ENCODE data around the gene NT5DC2. TPM values are rescaled to one million over a fixed set of nuclear protein-coding genes. Genes with fewer than 3 reads are reported as not detected.
A peak's percentile ranks its signal among the peaks of the same experiment; 100 is the strongest.
"Not testable (repeated sequence)": the region's sequence is repeated elsewhere in the genome, so short reads cannot be mapped to it uniquely, and the experiment has no call there.

The NT5DC2 gene
- total RNA-seq, 2 donors from 2014 or later: 12.5 to 49.1 TPM

DNA sequence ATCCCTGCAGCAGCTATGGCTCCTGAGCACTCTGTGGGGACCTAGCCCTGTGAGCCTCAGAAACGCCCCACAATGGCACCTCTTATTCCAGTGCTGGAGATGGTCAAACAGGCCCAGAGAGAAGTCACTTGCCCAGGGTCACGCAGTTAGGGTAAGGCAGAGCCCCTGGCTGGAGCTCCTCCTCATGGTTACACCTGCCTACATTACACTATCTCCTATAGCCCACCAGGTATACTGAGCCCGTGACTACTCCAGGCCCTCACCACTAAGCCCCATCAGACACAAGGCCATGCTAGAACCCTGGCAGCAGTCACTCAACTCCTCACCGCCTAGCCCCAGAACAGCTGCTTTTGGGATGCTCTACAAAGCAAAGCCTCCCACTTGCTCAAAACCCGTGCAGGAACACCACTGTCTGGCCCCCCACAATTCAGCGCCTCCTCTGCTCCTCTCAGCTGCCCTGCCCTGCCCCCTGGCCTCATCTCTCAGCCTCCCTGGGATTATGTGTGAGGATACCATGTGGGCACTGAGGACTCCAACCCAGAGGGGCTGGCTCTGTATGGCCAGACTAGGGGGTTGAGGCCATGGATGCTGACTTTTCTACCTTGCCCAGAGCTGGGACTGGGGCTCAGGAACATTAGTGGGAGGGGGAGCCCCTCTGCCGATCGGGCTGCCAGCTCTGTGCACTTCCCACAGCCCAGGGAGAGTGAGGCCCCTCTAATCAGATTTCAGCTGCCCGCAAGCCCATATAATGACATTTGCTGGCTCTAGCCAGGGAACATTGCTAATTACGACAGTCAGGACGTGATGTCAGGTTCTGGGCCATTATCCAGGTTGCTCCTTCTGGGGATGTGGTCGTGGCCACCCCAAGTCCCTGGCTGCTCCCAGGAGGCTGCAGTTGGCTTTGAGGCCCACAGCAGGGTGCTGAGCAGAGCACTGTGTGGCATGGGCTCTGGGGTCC, 4.0 kb downstream of the NT5DC2 start:
- Histone ChIP-seq H3K27ac (no peak overlapping the region), H3K9me3 (no peaks in the 10 kb centered on the region), H3K9ac (ENCODE audit: low read depth in 2 of 2, low read length in 2 of 2) (no peak overlapping the region), H3K27me3 (no peaks in the 10 kb centered on the region), H3K4me3 (no peak overlapping the region), H3K4me1 (peaks cover 3% of the 10 kb centered on the region), H3K36me3 (no peaks in the 10 kb centered on the region)
- no peak for DNase-seq
- TF ChIP-seq, protein P1, sequence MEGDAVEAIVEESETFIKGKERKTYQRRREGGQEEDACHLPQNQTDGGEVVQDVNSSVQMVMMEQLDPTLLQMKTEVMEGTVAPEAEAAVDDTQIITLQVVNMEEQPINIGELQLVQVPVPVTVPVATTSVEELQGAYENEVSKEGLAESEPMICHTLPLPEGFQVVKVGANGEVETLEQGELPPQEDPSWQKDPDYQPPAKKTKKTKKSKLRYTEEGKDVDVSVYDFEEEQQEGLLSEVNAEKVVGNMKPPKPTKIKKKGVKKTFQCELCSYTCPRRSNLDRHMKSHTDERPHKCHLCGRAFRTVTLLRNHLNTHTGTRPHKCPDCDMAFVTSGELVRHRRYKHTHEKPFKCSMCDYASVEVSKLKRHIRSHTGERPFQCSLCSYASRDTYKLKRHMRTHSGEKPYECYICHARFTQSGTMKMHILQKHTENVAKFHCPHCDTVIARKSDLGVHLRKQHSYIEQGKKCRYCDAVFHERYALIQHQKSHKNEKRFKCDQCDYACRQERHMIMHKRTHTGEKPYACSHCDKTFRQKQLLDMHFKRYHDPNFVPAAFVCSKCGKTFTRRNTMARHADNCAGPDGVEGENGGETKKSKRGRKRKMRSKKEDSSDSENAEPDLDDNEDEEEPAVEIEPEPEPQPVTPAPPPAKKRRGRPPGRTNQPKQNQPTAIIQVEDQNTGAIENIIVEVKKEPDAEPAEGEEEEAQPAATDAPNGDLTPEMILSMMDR (IDR thresholded peaks at IDR 0.05): no peak
- intact Hi-C loops (cut with DNase I): no loop called here

DNA sequence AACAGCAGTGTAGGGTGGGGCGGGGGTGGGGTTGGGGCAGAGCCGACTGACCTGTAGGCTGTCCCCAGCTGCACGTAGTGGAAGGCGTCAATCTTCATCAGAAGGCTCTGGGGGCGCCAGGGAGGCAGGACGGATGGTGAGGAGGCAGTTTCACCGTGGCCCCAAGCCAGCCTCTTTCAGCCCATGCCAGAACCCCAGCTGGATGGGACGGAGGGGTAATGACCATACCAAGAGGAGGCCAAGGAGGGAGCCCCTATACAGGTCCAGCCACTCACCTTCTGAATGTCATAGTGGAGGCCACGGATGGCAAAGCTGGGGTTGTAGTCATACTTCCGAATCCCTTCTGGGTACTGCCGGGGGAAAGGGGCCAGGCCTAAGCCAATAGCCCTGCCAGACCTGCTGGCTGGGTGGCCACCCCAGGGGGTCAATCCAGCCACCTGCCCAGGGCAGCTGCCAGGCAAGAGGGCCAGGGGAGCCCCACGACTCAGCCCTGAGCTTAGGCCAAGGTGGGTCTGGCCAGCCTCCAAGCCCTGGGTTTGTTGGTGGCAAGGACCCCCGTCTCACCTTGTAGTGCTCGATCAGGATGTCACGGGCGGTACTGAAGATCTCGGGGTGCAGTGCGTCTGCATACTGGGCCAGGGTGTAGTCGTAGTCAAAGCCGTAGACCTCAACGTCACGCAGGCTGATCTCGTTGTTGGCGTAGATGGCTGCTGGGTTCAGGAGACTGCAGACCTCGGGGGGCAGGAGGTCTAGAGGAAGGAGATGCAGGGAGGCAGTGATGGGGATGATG, 4.9 kb downstream of the NT5DC2 start:
- Histone ChIP-seq H3K4me1 (peaks cover 3% of the 10 kb centered on the region), H3K36me3 (no peaks in the 10 kb centered on the region), H3K9me3 (no peaks in the 10 kb centered on the region), H3K27me3 (no peaks in the 10 kb centered on the region), H3K4me3 (no peak overlapping the region), H3K9ac (ENCODE audit: low read depth in 2 of 2, low read length in 2 of 2) (no peak overlapping the region), H3K27ac (no peak overlapping the region)
- intact Hi-C loops (cut with DNase I): no loop called here
- TF ChIP-seq, protein P1 (IDR thresholded peaks at IDR 0.05): no peak
- DNase-seq: no peak

DNA sequence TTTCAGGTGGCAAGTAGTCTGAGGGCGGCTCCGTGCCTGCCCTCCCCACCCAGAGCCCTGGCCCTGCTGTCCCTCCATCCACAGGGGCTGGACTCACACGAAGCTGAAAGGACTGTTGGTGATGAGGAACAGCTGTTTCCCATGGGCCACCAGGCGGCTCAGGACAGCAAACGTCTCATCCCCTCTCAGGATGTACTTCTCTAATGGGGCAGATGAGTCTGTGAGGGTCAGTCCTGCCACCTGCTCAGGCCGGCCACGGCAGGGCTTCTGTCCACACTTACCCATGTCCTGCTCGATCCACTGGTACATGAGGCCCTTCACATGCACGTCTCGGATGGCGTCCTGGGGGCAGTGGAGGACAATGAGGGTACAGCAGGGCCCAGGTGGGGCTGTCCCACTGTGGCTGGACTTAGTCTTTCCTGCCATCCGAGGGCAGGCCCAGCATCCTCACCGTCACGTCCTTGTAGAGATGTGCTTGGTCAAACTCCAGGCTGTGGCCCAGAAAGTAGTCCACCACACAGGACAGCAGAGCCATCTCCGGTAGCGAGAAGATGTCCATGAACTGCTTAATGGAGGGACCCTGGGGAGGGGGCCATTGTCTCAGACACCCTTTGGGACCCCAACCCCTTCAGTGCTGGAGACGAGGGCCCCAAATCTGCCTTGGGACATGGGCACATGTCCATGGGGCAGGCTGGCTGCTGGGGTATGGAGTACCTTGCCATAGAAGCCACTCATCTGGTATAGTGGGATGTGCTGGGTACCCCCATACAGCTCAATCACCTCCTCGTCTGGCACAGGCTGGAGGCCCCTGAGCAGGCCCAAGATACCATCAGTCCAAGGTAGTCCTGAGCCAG, 5.7 kb downstream of the NT5DC2 start:
- H3K27me3 ChIP-seq: no peaks in the 10 kb centered on the region
- TF ChIP-seq, protein P1 (IDR thresholded peaks at IDR 0.05): no peak
- no peak for DNase-seq
- no peaks in the 10 kb centered on the region for H3K36me3 ChIP-seq
- H3K27ac ChIP-seq: no peak overlapping the region
- H3K9ac ChIP-seq (ENCODE audit: low read depth in 2 of 2, low read length in 2 of 2): no peak overlapping the region
- H3K4me3 ChIP-seq: no peak overlapping the region
- peaks cover 3% of the 10 kb centered on the region for H3K4me1 ChIP-seq
- no peaks in the 10 kb centered on the region for H3K9me3 ChIP-seq
- intact Hi-C loops (cut with DNase I): no loop called here

DNA sequence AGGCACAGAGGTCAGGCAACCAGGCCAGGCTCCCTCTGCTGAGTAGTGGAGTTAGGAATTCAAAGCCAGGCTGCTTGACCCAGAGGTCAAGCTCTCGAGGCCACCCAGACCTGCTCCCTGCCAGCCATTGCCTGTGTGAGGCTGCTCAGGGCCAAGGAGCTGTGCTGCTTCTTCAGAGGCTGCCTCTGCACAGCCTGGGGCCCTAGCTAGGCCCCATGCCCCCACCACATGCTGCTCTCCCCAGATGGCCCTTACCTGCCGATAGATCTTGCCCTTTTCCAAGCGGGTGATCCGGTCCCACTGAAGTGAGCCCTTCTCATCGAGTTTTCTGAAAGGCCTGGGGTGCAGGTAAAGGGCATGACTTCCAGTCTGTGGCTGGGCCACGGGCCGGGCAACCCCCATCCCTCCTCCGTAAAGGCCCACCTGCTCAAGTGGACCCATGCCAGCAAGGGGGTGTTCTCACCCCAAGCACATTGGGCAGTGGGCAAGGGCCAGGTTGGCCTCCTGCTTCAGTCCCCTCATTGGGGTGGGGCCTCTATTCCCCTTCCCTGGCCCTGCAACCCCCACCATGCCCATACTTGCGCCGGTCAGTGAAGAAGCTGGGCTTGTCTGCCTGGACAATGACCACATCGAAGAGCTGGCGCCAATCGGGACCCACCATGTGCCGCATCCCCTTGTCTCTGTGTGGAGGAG, 6.5 kb downstream of the NT5DC2 start:
- TF ChIP-seq, protein P1 (IDR thresholded peaks at IDR 0.05): no peak
- DNase-seq: no peak
- Histone ChIP-seq H3K27me3 (no peaks in the 10 kb centered on the region), H3K9ac (ENCODE audit: low read depth in 2 of 2, low read length in 2 of 2) (peak overlapping the region in 1 of 2 donors; percentile 35), H3K27ac (no peak overlapping the region), H3K9me3 (no peaks in the 10 kb centered on the region), H3K4me1 (no peaks in the 10 kb centered on the region), H3K36me3 (no peaks in the 10 kb centered on the region), H3K4me3 (no peak overlapping the region)
- intact Hi-C loops (cut with DNase I): no loop called here

DNA sequence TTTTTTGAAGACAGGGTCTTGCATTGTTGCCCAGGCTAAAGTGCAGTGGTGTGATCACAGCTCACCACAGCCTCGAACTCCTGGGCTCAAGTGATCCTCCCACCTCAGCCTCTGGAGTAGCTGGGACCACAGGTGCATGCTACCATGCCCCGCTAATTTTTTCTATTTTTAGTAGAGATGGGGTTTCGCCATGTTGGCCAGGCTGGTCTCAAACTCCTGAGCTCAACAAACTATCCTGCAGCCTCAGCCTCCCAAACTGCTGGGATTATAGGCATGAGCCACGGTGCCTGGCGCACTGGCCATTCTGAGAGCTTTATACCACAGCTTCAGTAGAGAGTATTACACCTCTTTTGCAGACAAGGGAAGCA, 7.0 kb downstream of the NT5DC2 start:
- H3K36me3 ChIP-seq; H3K4me3 ChIP-seq; H3K4me1 ChIP-seq; H3K27me3 ChIP-seq; DNase-seq; H3K27ac ChIP-seq; intact Hi-C loops (cut with DNase I); H3K9me3 ChIP-seq: not testable (repeated sequence)
- H3K9ac ChIP-seq (ENCODE audit: low read depth in 2 of 2, low read length in 2 of 2): peak overlapping the region in 1 of 2 donors; percentile 35
